T-helper 2 cell (primary cell): ENCODE results near the gene POLG2.
A peak's percentile ranks its signal among the peaks of the same experiment; 100 is the strongest.
"Not testable (repeated sequence)": the region's sequence is repeated elsewhere in the genome, so short reads cannot be mapped to it uniquely, and the experiment has no call there.

Source experiments
- DNase-seq, 5 experiments: peaks; one replicate each; pipeline versions ENCODE4 v3.0.0 to v3.0.0-alpha.2; 2012 to 2022

Gene POLG2

DNA sequence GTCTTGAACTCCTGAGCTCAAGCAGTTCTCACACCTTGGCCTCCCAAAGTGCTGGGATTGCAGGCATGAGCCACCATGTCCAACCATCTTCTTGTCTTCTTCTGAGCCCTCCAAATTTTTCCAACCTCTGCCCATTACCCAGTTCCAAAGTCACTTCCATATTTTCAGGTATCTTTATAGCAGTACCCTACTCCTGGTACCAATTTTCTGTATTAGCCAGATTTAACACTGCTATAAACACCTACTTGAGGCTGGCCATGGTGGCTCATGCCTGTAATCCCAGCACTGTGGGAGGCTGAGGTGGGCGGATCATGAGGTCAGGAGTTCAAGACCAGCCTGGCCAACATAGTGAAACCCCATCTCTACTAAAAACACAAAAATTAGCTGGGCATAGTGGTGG, 57.3 kb downstream of the POLG2 start:
- DNase-seq: not testable (repeated sequence)

DNA sequence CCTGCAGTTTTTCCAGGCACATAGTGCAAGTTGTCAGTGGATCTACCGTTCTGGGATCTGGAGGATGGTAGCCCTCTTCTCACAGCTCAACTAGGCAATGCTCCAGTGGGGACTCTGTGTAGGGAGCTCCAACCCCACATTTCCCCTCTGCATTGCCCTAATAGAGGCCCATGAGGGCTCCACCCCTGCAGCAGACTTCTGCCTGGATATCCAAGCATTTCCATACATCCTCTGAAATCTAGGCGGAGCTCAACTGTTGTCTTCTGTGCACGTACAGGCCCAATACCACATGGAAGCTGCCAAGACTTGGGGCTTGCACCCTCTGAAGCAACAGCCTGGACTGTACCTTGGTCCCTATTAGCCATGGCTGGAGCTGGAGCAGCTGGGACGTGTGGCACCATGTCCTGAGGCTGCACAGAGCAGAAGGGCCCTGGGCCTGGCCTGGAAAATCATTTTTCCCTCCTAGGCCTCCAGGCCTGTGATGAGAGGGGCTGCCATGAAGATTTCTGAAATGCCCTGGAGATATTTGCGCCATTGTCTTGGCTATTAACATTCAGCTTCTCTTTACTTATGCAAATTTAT, 58.8 kb downstream of the POLG2 start:
- DNase-seq: peak in 1 of 5 experiments; percentile 17

DNA sequence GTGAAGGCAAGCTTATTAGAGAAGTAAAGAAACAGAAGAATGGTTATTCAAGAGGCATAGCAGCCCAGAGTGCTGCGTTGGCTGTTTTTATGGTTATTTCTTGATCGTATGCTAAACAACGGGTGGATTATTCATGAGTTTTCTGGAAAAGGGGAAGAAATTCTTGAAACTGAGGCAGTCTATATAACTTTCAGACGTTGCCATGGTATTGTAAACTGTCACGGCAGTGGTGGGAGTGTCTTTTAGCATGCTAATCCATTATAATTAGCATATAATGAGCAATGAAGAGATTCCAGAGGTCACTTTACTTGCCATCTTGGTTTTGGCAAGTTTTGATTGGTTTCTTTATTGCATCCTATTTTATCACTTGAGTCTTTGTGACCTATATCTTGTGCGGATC, 65.3 kb downstream of the POLG2 start:
- DNase-seq: no peak

DNA sequence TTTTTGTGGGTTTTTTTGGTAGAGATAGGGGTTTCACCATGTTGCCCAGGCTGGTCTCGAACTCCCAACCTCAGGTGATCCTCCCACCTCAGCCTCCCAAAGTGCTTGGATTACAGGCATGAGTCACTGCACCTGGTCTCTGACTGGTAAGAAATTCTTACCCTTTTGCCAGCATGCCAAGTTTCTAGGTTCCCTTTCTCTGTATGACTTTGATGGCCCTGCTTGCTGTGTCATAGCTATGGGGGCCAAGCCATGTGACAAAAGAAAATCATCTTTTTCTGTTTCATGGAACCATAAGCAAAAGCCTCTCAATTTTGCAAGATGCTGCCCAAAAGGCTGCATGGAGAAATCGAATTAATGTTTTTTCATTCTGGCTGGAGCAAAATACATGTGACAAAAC, 66.8 kb downstream of the POLG2 start:
- not testable (repeated sequence) for DNase-seq

DNA sequence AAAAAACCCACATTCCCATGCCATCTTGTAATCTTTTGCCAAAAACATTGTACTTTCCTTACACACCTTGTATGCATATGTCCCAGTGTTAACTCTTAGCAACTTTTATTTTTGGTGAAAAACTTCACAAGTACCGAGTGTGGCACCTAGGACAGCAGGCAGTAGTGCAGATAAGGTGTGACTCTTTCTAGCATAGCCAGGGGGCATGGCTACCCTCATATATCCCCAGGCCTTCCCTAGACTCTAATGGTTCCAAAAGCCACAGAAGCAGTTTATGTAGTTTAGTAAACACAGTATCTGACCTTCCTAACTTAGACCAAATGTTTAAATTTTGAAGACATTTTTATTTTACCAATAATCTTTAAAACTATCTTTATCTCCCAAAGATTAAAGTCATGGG, 68.4 kb downstream of the POLG2 start:
- DNase-seq: no peak
